Loucy (cell line): Measurements from ENCODE around the gene SMCO3.

Source experiments
- EZH2phosphoT487 ChIP-seq: fragments of 200-600 bp; IDR thresholded peaks from 2 replicates; pipeline ENCODE4 v1.6.1; 2018; ENCODE audit warnings: antibody characterized with exemption, mild to moderate bottlenecking, moderate library complexity, borderline replicate concordance
- TF ChIP-seq, protein P1 (sequence below): fragments of 200-600 bp; sonication (generic); conservative IDR thresholded peaks from 2 replicates; pipeline ENCODE4 v1.5.1; 2014; ENCODE audit warnings: mild to moderate bottlenecking, antibody characterized with exemption, low read length

GRCh38 chr12:14774074-14774905 is 39.7 kb downstream of the SMCO3 start:
- TF ChIP-seq, protein P1, sequence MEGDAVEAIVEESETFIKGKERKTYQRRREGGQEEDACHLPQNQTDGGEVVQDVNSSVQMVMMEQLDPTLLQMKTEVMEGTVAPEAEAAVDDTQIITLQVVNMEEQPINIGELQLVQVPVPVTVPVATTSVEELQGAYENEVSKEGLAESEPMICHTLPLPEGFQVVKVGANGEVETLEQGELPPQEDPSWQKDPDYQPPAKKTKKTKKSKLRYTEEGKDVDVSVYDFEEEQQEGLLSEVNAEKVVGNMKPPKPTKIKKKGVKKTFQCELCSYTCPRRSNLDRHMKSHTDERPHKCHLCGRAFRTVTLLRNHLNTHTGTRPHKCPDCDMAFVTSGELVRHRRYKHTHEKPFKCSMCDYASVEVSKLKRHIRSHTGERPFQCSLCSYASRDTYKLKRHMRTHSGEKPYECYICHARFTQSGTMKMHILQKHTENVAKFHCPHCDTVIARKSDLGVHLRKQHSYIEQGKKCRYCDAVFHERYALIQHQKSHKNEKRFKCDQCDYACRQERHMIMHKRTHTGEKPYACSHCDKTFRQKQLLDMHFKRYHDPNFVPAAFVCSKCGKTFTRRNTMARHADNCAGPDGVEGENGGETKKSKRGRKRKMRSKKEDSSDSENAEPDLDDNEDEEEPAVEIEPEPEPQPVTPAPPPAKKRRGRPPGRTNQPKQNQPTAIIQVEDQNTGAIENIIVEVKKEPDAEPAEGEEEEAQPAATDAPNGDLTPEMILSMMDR = no peak
- no peak for TF ChIP-seq EZH2phosphoT487
